Upper lobe of left lung (tissue), 6 donors: Measurements from ENCODE around the gene SLC19A1. TPM values are rescaled to one million over a fixed set of nuclear protein-coding genes. Genes with fewer than 3 reads are reported as not detected.

ENCODE experiments used
- ATAC-seq, 2 donors: fragments of 200-7000 bp; cut with Tn5 transposase; one replicate each; pipeline ENCODE4 v1.9.1; 2022; ENCODE audit warnings: mild to moderate bottlenecking in 2 of 2, moderate library complexity in 2 of 2; ENCODE audit not compliant: low FRiP score in 2 of 2
- DNase-seq, 2 donors: peaks; one replicate each; pipeline ENCODE4 v3.0.0-alpha.2; 2019 to 2020
- H3K27ac ChIP-seq, 4 donors: fragments of 200-600 bp; sonication (generic); one replicate each; pipeline ENCODE4 v1.5.1; 2016 to 2019
- H3K27me3 ChIP-seq, 4 donors: fragments of 200-600 bp; sonication (generic); one replicate each; pipeline ENCODE4 v1.5.1; 2017 to 2019
- H3K36me3 ChIP-seq, 4 donors: fragments of 200-600 bp; sonication (generic); one replicate each; pipeline ENCODE4 v1.5.1; 2016 to 2019
- H3K4me1 ChIP-seq, 4 donors: fragments of 200-600 bp; sonication (generic); one replicate each; pipeline ENCODE4 v1.5.1; 2018 to 2019
- H3K4me3 ChIP-seq, 4 donors: fragments of 200-600 bp; sonication (generic); one replicate each; pipeline ENCODE4 v1.5.1; 2017 to 2019; ENCODE audit warnings: mild to moderate bottlenecking in 2 of 4, moderate library complexity in 1 of 4
- H3K9me3 ChIP-seq, 4 donors: fragments of 200-600 bp; sonication (generic); one replicate each; pipeline ENCODE4 v1.5.1; 2018 to 2019
- EP300 ChIP-seq, 4 donors: sonication (generic); formaldehyde crosslinking; IDR thresholded peaks; one replicate each; pipeline ENCODE4 v1.5.1; 2017; ENCODE audit warnings: antibody characterized with exemption in 4 of 4, control low read depth in 2 of 4
- POLR2A ChIP-seq, 4 donors: fragments of 450-650 bp; IDR thresholded peaks; one replicate each; pipeline ENCODE4 v1.5.1; 2016 to 2017; ENCODE audit warnings: antibody characterized with exemption in 4 of 4, mild to moderate bottlenecking in 2 of 4
- POLR2AphosphoS5 ChIP-seq, 2 donors: sonication (generic); formaldehyde crosslinking; IDR thresholded peaks; one replicate each; pipeline ENCODE4 v1.5.1; 2017; ENCODE audit warnings: antibody characterized with exemption in 2 of 2
- WGBS, 2 donors: methylation state at CpG; one replicate each; pipeline ENCODE4 v1.1.5; 2017 to 2018; 5-methylcytosine and 5-hydroxymethylcytosine counted together
- total RNA-seq, 6 donors: library from RNA; depleted of rRNA in 4 of 6; stranded (reverse); fragments of >200 nt in 4 of 6; gene quantifications; one replicate each; pipeline versions ENCODE4 v1.1.0 to v1.2.1, GENCODE V29; 2016 to 2021
- TF ChIP-seq, protein P1 (sequence below), 6 experiments: fragments of 450-650 bp in 4 of 6; fragments of 200-600 bp in 2 of 6; sonication (generic) in 2 of 6; IDR thresholded peaks; one replicate each; pipeline ENCODE4 v1.5.1; 2016 to 2019; ENCODE audit warnings: antibody characterized with exemption in 6 of 6
- donor health status: DM: no; HTN: no; CAD: no; lungs with moderate emphysema.
- donor health status: DM: no; HTN: yes; CAD: no; lungs with severe emphysema.

Gene SLC19A1
- total RNA-seq, 6 donors from 2014 or later = 36.4 to 75.6 (median 49.9) TPM

- WGBS, 2 donors = 90 to 96% methylated on average over 4 to 10 of the region's 11 CpGs
- no peak overlapping the region for H3K4me3 ChIP-seq
- H3K4me1 ChIP-seq = peaks cover 0 to 18% (median 12%) of the 10 kb centered on the region in 4 donors
- H3K36me3 ChIP-seq = peaks cover 0 to 44% (median 26%) of the 10 kb centered on the region in 4 donors
- H3K27ac ChIP-seq = no peak overlapping the region
- no peaks in the 10 kb centered on the region for H3K27me3 ChIP-seq
- no peaks in the 10 kb centered on the region for H3K9me3 ChIP-seq
- ATAC-seq (no peak), DNase-seq (no peak)
- TF ChIP-seq POLR2AphosphoS5 (IDR thresholded peaks at IDR 0.05) (no peak), EP300 (IDR thresholded peaks at IDR 0.05) (no peak), POLR2A (IDR thresholded peaks at IDR 0.05) (no peak)
Measured at GRCh38 chr21:45510466-45510955, 31.7 kb downstream of the SLC19A1 start.

- peaks cover 0 to 44% (median 23%) of the 10 kb centered on the region in 4 donors for H3K36me3 ChIP-seq
- H3K4me3 ChIP-seq = no peak overlapping the region
- peaks cover 0 to 18% (median 11%) of the 10 kb centered on the region in 4 donors for H3K4me1 ChIP-seq
- no peaks in the 10 kb centered on the region for H3K27me3 ChIP-seq
- no peaks in the 10 kb centered on the region for H3K9me3 ChIP-seq
- peak in 1 of 2 donors; percentile 86 for DNase-seq
- no peak overlapping the region for H3K27ac ChIP-seq
- WGBS, 2 donors = 94 to 95% methylated on average over 23 to 41 of the region's 61 CpGs
- no peak for ATAC-seq
- TF ChIP-seq, protein P1, sequence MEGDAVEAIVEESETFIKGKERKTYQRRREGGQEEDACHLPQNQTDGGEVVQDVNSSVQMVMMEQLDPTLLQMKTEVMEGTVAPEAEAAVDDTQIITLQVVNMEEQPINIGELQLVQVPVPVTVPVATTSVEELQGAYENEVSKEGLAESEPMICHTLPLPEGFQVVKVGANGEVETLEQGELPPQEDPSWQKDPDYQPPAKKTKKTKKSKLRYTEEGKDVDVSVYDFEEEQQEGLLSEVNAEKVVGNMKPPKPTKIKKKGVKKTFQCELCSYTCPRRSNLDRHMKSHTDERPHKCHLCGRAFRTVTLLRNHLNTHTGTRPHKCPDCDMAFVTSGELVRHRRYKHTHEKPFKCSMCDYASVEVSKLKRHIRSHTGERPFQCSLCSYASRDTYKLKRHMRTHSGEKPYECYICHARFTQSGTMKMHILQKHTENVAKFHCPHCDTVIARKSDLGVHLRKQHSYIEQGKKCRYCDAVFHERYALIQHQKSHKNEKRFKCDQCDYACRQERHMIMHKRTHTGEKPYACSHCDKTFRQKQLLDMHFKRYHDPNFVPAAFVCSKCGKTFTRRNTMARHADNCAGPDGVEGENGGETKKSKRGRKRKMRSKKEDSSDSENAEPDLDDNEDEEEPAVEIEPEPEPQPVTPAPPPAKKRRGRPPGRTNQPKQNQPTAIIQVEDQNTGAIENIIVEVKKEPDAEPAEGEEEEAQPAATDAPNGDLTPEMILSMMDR (IDR thresholded peaks at IDR 0.05) = no peak
- TF ChIP-seq POLR2A (IDR thresholded peaks at IDR 0.05) = no peak
- TF ChIP-seq EP300 (IDR thresholded peaks at IDR 0.05) = no peak
- TF ChIP-seq POLR2AphosphoS5 (IDR thresholded peaks at IDR 0.05) = no peak
Measured at GRCh38 chr21:45509566-45510465, 32.4 kb downstream of the SLC19A1 start.

- H3K4me3 ChIP-seq = no peak overlapping the region
- no peaks in the 10 kb centered on the region for H3K27me3 ChIP-seq
- WGBS, 2 donors = 81 to 87% methylated on average over 11 to 25 of the region's 42 CpGs
- TF ChIP-seq EP300 (IDR thresholded peaks at IDR 0.05) = no peak
- TF ChIP-seq POLR2AphosphoS5 (IDR thresholded peaks at IDR 0.05) = no peak
- no peak for TF ChIP-seq POLR2A (IDR thresholded peaks at IDR 0.05)
- TF ChIP-seq, protein P1 (IDR thresholded peaks at IDR 0.05) = no peak
- H3K9me3 ChIP-seq = no peaks in the 10 kb centered on the region
- H3K4me1 ChIP-seq = peaks cover 0 to 12% (median 8%) of the 10 kb centered on the region in 4 donors
- ATAC-seq (no peak), DNase-seq (peak in 1 of 2 donors; percentile 76)
- H3K27ac ChIP-seq = no peak overlapping the region
- H3K36me3 ChIP-seq = peaks cover 0 to 38% (median 20%) of the 10 kb centered on the region in 4 donors
Measured at GRCh38 chr21:45508607-45509565, 33.4 kb downstream of the SLC19A1 start.

DNA sequence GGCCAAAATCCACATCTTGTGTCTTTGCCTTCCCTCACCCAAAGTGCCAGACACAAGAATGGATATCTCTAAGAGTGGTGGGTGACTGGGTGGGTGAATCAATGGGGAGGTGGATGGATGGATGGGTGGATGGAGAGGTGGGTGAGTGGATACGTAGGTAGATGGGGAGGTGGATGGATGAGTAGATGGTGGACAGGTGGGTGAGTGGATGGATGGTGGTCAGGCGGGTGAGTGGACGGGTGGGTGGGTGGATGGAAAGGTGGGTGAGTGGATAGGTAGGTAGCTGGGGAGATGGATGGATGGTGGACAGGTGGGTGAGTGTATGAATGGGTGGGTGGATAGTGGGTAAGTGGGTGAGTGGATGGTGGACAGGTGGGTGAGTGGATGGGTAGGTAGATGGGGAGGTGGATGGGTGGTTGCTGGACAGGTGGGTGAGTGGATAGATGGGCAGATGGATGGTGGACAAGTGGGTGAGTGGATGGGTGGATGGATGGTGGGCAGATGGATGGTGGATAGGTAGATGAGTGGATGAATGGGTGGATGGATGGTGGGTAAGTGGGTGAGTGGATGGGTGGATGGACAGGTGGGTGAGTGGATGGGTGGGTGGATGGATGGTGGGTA lies 34.2 kb downstream of the SLC19A1 start:
- no peak for ATAC-seq
- no peak overlapping the region for H3K4me3 ChIP-seq
- 95 to 96% methylated on average over 3 of the region's 3 CpGs for WGBS, 2 donors
- TF ChIP-seq POLR2A (IDR thresholded peaks at IDR 0.05) (no peak), POLR2AphosphoS5 (IDR thresholded peaks at IDR 0.05) (no peak), EP300 (IDR thresholded peaks at IDR 0.05) (no peak)
- TF ChIP-seq, protein P1 (IDR thresholded peaks at IDR 0.05) = no peak
- peaks cover 0 to 38% (median 19%) of the 10 kb centered on the region in 4 donors for H3K36me3 ChIP-seq
- H3K4me1 ChIP-seq = peaks cover 0 to 5% (median 2%) of the 10 kb centered on the region in 4 donors
- no peaks in the 10 kb centered on the region for H3K9me3 ChIP-seq
- no peak for DNase-seq
- H3K27me3 ChIP-seq = no peaks in the 10 kb centered on the region
- no peak overlapping the region for H3K27ac ChIP-seq
